Right atrium auricular region (tissue), 2 donors: Measurements from ENCODE around the gene PAFAH1B2. TPM values are rescaled to one million over a fixed set of nuclear protein-coding genes. Genes with fewer than 3 reads are reported as not detected.

Experiments
- DNase-seq: peaks from one replicate; pipeline ENCODE4 v3.0.0-alpha.2; 2019; ENCODE audit warnings: low spot score
- H3K27ac ChIP-seq, 2 donors: fragments of 200-600 bp; sonication (generic); 1 replicate in 1 of 2; 2 replicates in 1 of 2; pipeline ENCODE4 v1.5.1; 2016 to 2019
- H3K27me3 ChIP-seq, 2 donors: fragments of 200-600 bp; sonication (generic); one replicate each; pipeline versions ENCODE4 v1.5.1 to v1.6.0; 2017 to 2019
- H3K36me3 ChIP-seq: fragments of 200-600 bp; sonication (generic); one replicate; pipeline ENCODE4 v1.5.1; 2016
- H3K4me1 ChIP-seq, 2 donors: fragments of 200-600 bp; sonication (generic); one replicate each; pipeline versions ENCODE4 v1.5.1 to v1.6.0; 2017 to 2019
- H3K4me3 ChIP-seq, 2 donors: fragments of 200-600 bp; sonication (generic); 1 replicate in 1 of 2; 2 replicates in 1 of 2; pipeline ENCODE4 v1.5.1; 2017 to 2019; ENCODE audit warnings: mild to moderate bottlenecking in 1 of 2, moderate library complexity in 1 of 2
- H3K9me3 ChIP-seq, 2 donors: fragments of 200-600 bp; sonication (generic); one replicate each; pipeline ENCODE4 v1.5.1; 2019
- total RNA-seq, 2 donors: library from RNA; depleted of rRNA; stranded (reverse); fragments of >200 nt; gene quantifications; one replicate each; pipeline ENCODE4 v1.1.0, GENCODE V29; 2016
- TF ChIP-seq, protein P1 (sequence below), 2 donors: fragments of 200-600 bp; sonication (generic); IDR thresholded peaks; one replicate each; pipeline ENCODE4 v1.5.1; 2019; ENCODE audit warnings: antibody characterized with exemption in 2 of 2

PAFAH1B2 gene
- total RNA-seq, 2 donors from 2014 or later = 41.1 to 65.8 TPM

DNA sequence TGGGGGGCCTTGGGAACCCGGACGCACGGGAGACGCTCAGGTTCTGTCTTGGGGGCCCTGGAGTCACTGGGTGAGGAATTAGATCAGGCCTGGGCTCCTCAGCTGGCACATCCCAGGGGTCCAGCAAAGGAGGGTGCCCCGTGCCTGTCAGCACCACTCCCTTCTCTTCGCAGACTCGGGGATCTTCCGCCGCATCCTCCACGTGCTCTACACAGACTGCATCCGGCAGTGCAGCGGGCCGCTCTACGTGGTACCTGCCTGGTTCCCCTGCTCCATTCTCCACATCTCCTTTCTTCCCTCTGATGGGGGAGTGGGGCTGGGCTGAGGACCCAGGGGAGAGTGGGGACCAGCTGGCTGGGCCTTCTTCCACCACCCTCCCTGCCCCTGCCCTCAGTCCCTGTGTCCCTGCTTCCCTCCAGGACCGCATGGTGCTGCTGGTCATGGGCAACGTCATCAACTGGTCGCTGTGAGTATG lies 48.4 kb downstream of the PAFAH1B2 start:
- TF ChIP-seq, protein P1, sequence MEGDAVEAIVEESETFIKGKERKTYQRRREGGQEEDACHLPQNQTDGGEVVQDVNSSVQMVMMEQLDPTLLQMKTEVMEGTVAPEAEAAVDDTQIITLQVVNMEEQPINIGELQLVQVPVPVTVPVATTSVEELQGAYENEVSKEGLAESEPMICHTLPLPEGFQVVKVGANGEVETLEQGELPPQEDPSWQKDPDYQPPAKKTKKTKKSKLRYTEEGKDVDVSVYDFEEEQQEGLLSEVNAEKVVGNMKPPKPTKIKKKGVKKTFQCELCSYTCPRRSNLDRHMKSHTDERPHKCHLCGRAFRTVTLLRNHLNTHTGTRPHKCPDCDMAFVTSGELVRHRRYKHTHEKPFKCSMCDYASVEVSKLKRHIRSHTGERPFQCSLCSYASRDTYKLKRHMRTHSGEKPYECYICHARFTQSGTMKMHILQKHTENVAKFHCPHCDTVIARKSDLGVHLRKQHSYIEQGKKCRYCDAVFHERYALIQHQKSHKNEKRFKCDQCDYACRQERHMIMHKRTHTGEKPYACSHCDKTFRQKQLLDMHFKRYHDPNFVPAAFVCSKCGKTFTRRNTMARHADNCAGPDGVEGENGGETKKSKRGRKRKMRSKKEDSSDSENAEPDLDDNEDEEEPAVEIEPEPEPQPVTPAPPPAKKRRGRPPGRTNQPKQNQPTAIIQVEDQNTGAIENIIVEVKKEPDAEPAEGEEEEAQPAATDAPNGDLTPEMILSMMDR (IDR thresholded peaks at IDR 0.05) = no peak

DNA sequence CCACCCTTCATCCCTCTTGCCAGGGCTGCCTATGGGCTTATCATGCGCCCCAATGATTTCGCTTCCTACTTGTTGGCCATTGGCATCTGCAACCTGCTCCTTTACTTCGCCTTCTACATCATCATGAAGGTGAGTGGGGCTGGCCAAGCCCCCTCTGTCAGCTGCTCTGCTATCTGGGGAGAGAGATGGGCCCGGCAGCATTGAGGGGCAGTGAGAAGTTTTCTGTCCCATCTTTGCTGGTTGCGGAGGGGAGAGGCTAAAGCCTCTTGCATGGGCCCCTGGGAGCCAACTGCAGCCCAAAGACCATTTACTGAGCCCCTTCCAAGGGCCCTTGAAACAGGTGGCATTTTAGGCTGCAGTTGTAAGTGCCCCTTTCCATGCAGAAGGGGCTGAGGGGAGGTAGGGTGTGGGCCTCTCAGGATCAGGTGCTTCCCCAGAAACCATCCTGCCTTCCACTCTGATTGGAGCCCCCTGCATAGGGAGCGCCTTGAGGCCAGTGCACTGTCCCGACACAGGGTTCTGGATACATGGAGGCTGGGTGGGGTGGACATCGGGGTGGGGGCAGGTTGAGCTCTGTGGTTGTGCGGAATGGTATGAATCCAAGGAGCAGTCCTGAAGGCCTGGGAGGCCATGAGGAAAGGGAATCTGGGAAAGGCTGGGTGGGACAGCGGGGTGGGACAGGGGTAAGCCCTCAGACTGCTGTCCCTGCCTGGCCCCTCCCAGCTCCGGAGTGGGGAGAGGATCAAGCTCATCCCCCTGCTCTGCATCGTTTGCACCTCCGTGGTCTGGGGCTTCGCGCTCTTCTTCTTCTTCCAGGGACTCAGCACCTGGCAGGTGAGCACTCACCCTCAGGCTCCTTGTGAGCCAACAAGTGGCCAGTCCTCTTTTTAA lies 49.3 kb downstream of the PAFAH1B2 start:
- no peak overlapping the region for H3K4me3 ChIP-seq
- no peaks in the 10 kb centered on the region for H3K27me3 ChIP-seq
- H3K9me3 ChIP-seq = no peaks in the 10 kb centered on the region
- peaks cover 66% of the 10 kb centered on the region for H3K36me3 ChIP-seq
- no peak overlapping the region for H3K27ac ChIP-seq
- TF ChIP-seq, protein P1 (IDR thresholded peaks at IDR 0.05) = no peak
- no peak for DNase-seq
- H3K4me1 ChIP-seq = peaks cover 0 to 13% of the 10 kb centered on the region in 2 donors

More for the DNA sequence above, 48.4 kb downstream of the PAFAH1B2 start:
- Histone ChIP-seq H3K27ac (no peak overlapping the region), H3K4me1 (peaks cover 0 to 4% of the 10 kb centered on the region in 2 donors), H3K36me3 (peaks cover 76% of the 10 kb centered on the region), H3K4me3 (no peak overlapping the region), H3K27me3 (no peaks in the 10 kb centered on the region), H3K9me3 (no peaks in the 10 kb centered on the region)
- no peak for DNase-seq

DNA sequence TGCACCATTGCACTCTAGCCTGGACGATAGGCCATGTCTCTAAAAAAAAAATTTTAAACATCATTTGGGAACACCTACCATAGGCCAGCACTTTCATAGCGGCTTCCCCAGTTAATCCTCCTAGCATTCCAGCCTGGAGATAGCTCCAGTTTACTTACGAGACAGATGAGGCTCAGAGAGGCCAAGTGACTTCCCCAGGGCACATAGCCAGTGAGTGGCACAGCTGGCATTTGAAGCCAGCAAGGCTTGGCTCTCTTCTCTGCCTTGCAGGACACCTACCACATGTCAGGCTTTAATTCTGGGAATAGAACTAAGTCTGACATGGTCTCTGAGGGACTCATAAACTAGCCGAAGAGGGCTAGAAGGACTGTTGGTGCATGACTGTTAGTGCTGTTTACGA lies 50.2 kb downstream of the PAFAH1B2 start:
- TF ChIP-seq, protein P1 (IDR thresholded peaks at IDR 0.05) = no peak
- H3K4me3 ChIP-seq = no peak overlapping the region
- no peak for DNase-seq
- no peaks in the 10 kb centered on the region for H3K9me3 ChIP-seq
- peaks cover 57% of the 10 kb centered on the region for H3K36me3 ChIP-seq
- H3K27me3 ChIP-seq = no peaks in the 10 kb centered on the region
- H3K4me1 ChIP-seq = peaks cover 0 to 22% of the 10 kb centered on the region in 2 donors
- no peak overlapping the region for H3K27ac ChIP-seq

DNA sequence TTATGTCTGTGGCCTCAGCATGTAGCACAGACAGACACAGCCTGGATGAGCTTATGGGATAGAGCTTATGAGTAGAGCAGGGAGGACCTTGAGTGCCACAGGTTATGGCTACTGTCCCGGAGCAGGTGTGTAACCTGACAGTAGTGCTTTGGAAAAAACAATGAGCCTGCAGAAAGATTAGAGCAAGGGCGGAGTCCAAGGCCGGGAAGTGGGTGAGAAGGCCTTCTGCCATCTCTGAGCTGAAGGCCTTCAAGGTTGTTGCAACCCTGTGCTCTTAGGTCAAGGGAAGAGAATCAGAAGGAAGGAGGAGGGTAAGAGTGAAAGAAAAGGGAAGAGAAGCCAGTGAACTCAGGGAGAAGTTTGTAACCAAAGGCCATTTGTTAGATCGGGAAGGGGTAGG lies 51.2 kb downstream of the PAFAH1B2 start:
- H3K27me3 ChIP-seq = no peaks in the 10 kb centered on the region
- no peak overlapping the region for H3K27ac ChIP-seq
- H3K4me3 ChIP-seq = no peak overlapping the region
- H3K36me3 ChIP-seq = peaks cover 51% of the 10 kb centered on the region
- DNase-seq = no peak
- TF ChIP-seq, protein P1 (IDR thresholded peaks at IDR 0.05) = no peak
- no peaks in the 10 kb centered on the region for H3K9me3 ChIP-seq
- peaks cover 0 to 31% of the 10 kb centered on the region in 2 donors for H3K4me1 ChIP-seq

DNA sequence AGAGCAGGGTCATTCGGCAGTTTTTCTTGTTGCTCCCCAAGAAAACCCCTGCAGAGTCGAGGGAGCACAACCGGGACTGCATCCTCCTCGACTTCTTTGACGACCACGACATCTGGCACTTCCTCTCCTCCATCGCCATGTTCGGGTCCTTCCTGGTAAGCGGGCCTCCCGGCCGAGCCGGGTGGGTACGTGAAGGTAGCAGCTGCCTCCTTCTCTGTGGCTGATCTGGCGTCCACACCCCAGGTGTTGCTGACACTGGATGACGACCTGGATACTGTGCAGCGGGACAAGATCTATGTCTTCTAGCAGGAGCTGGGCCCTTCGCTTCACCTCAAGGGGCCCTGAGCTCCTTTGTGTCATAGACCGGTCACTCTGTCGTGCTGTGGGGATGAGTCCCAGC lies 51.7 kb downstream of the PAFAH1B2 start:
- TF ChIP-seq, protein P1 (IDR thresholded peaks at IDR 0.05) = no peak
- no peaks in the 10 kb centered on the region for H3K27me3 ChIP-seq
- H3K4me3 ChIP-seq = no peak overlapping the region
- peaks cover 51% of the 10 kb centered on the region for H3K36me3 ChIP-seq
- DNase-seq = no peak
- peaks cover 0 to 35% of the 10 kb centered on the region in 2 donors for H3K4me1 ChIP-seq
- no peaks in the 10 kb centered on the region for H3K9me3 ChIP-seq
- no peak overlapping the region for H3K27ac ChIP-seq
